GM10248 (cell line): ENCODE measurements around the gene PLCH1.

Experiments
- CTCF ChIA-PET: fragments of 300-600 bp; sonication (Branson Sonifier 250); formaldehyde crosslinking; extraction: SDS; loops from one replicate; lab custom pipeline; 2021; ENCODE audit warnings: antibody characterized with exemption; lab: Yijun Ruan, JAX
- POLR2A ChIA-PET: fragments of 350-650 bp; sonication (Branson Sonifier 250); formaldehyde crosslinking; extraction: SDS; loops from one replicate; lab custom pipeline; 2020; ENCODE audit warnings: antibody characterized with exemption; lab: Yijun Ruan, JAX
- DNase-seq: peaks from one replicate; pipeline ENCODE4 v3.0.0; 2012; ENCODE audit errors: extremely low spot score
- TF ChIP-seq, protein P1 (sequence below): IDR thresholded peaks from 2 replicates; pipeline ENCODE4 v1.5.1; 2012; ENCODE audit warnings: mild to moderate bottlenecking, low read depth; ENCODE audit errors: extremely low read depth, missing control alignments, control extremely low read depth

Gene PLCH1

DNA sequence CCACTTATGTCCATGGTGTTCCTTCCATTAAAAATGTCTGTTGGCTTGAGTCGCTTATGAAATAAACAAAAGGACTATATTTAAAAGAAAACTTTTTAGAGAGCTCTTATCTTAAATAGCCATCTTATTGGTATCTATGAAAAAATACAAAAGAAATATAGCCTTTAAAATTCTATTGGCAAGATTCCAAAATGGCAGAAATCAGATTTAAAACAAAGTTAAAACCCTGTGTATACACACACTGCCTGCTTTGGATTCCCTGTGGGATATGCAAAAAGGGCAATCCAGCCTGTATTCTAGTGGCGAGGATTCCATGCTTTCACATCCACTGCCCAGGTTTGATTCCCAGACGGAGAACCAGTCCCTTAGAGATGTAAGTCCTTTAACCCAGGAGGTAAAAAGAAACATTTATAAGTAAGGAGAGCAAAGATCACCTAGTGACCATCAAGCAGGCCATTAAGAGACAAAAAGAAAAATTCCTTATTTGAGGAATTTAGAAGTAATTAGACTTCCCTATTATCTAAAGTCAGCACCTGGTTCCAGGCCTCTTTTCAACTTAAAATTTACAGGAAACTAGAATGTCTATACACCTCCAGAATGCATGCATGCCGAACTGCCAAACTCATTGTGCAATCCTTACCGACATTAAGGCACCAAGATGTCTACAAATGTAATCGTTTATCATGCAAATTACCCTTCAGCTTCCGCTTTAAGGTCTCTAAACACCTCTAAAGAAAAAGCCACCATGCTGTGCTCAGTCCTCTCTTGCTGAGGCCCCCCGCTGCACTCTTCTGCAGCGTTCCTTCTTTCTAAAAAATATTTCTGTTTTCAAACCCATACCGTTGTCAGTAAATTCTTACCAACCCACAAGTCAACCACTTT, 381.8 kb downstream of the PLCH1 start:
- DNase-seq = no peak
- TF ChIP-seq, protein P1, sequence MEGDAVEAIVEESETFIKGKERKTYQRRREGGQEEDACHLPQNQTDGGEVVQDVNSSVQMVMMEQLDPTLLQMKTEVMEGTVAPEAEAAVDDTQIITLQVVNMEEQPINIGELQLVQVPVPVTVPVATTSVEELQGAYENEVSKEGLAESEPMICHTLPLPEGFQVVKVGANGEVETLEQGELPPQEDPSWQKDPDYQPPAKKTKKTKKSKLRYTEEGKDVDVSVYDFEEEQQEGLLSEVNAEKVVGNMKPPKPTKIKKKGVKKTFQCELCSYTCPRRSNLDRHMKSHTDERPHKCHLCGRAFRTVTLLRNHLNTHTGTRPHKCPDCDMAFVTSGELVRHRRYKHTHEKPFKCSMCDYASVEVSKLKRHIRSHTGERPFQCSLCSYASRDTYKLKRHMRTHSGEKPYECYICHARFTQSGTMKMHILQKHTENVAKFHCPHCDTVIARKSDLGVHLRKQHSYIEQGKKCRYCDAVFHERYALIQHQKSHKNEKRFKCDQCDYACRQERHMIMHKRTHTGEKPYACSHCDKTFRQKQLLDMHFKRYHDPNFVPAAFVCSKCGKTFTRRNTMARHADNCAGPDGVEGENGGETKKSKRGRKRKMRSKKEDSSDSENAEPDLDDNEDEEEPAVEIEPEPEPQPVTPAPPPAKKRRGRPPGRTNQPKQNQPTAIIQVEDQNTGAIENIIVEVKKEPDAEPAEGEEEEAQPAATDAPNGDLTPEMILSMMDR = no peak
- ChIA-PET CTCF (interaction anchor here (1.7 kb wide), 1 partner anchor 339 kb away, joined by 5 read pairs; no protein-coding TSS in a partner anchor), POLR2A (no interaction called here)

DNA sequence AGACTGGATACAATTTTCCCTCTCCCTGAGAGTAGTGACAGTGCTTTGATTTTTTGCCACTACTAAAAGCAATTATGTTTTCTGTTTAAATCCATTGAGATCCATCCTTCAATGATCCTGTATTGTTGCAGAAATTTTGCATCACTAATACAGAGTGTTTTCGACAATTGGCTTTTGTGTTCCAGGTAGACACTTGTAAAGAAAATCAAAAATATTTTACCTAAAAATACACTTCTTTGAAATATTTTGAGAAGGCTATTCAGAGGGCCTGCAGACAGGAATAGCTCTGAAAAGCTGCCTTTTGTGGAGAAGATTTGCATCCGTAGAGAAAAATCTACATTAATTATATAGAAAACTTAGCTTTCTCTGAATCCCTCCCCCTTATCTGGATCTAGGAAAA, 384.6 kb downstream of the PLCH1 start:
- POLR2A ChIA-PET = no interaction called here
- DNase-seq = no peak
- TF ChIP-seq, protein P1 = no peak
- CTCF ChIA-PET = no interaction called here

GRCh38 chr3:155356594-155357370, 388.1 kb downstream of the PLCH1 start:
- ChIA-PET CTCF (no interaction called here), POLR2A (no interaction called here)
- TF ChIP-seq, protein P1 = no peak
- no peak for DNase-seq

GRCh38 chr3:155354658-155355057, 390.2 kb downstream of the PLCH1 start:
- no peak for DNase-seq
- TF ChIP-seq, protein P1 = no peak
- POLR2A ChIA-PET = no interaction called here
- CTCF ChIA-PET = interaction anchor here (1.1 to 4.3 kb wide), 3 partner anchors 11 to 347 kb away, joined by 3 to 36 read pairs (median 4); no protein-coding TSS in a partner anchor

DNA sequence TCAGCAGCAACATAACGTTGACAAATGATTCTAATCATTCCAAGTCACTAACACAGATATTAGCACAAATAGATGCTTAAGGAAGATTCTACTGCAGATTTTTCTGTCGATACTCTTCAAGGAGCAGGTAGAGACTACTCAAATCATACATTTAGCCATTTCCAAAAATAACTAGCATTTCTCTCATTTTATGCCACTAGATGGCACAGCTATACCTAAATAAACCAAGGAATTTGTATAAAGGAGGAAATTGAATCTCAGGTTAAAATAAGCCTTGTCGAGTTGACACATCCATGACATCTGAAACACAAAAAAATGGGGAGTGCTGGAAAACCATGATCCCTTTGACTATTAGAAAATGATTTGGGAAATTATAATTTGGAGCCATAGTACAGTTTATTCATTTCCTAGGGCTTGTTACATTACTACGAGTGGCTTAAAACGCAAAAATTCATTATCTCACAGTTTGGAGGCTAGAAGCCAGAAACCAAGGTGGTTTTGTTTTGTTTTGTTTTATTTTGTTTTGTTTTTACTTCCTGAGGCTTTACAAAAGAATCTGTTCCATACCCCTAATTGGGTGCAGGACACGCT, 391.9 kb downstream of the PLCH1 start:
- ChIA-PET POLR2A (no interaction called here), CTCF (interaction anchor here (1.2 to 4.3 kb wide), 6 partner anchors 10 to 352 kb away, joined by 3 to 36 read pairs (median 6); no protein-coding TSS in a partner anchor)
- DNase-seq = peak; percentile 10
- TF ChIP-seq, protein P1 = peak; percentile 26

DNA sequence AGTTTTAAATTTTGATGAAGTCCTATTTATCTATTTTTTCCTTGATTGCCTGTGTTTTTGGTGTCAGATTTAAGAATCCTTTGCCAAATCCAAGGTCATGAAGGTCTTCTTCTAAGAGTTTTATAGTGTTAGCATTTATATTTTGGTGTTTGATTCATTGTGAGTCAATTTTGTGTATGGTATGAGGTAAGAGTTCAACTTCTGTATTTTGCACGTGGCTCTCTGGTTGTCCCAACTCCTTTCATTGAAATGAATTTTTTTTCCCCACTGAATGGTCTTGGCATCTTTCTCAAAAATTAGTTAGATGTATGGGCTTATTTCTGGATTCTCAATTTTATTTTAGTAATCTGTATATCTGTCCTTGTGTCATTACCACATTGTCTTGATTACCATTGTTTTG, 394.3 kb downstream of the PLCH1 start:
- TF ChIP-seq, protein P1 = no peak

More for the DNA sequence above, 394.3 kb downstream of the PLCH1 start:
- no peak for DNase-seq
- ChIA-PET POLR2A (no interaction called here), CTCF (interaction anchor here (2.5 kb wide), 1 partner anchor 13 kb away, joined by 8 read pairs; no protein-coding TSS in a partner anchor)
